Stimulated activated CD4-positive, alpha-beta T cell treated with anti-CD3 and anti-CD28 coated beads, Interleukin-2, amount 100 ng/mL, for 24 hours (primary cell): Measurements from ENCODE around the gene HSPBAP1.

Experiments used
- DNase-seq, 2 donors: peaks; one replicate each; pipeline ENCODE4 v3.0.0-alpha.2; 2020

HSPBAP1 gene, protein sequence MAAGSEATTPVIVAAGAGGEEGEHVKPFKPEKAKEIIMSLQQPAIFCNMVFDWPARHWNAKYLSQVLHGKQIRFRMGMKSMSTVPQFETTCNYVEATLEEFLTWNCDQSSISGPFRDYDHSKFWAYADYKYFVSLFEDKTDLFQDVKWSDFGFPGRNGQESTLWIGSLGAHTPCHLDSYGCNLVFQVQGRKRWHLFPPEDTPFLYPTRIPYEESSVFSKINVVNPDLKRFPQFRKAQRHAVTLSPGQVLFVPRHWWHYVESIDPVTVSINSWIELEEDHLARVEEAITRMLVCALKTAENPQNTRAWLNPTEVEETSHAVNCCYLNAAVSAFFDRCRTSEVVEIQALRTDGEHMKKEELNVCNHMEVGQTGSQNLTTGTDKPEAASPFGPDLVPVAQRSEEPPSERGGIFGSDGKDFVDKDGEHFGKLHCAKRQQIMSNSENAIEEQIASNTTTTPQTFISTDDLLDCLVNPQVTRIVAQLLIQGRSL

DNA sequence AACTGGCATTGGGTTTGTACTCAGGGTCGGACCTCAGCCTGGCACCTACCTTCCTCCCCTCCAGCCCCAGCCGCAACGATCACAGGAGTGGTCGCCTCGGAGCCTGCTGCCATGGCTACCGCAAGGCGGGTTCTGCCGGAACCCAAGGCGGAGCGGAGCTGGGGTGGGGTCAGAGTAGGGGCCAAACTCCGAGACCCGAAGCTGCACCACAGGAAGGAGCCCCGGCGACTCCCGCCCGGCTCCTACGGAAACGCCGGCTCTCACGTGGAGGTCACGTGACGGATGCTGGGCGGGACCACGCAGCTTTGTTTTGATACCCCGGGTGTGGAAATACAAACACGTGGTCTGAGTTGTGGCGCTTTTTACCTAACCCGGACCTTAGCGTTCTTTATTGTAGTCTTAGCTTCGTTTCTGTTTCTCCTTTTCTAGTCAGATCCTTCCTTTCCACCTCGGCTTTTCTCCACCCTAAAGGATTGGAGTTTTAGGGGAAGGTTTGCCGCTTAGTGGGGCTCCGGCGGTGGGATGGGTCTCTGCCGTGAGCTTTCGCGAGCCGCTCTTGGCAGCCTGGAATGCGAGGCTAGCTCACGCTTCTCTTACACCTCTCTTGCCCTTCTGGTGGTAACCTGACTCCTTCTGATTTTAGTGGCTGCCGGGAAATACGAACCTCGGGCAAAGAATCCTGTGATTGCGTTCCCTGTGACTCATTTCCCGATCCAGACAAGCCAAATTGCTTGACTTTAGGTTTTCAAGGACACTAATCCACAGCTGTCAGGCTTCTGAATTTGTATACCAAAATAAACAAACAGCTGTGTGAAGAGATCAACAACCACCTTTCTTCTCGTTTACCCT, at the start of gene HSPBAP1:
Gene HSPBAP1, minus strand, starts transcription at position 264 of the 849 bp plus-strand sequence. Its CDS starts 151 bp downstream, at position 113.
- DNase-seq, result peak; percentile 91 to 92

DNA sequence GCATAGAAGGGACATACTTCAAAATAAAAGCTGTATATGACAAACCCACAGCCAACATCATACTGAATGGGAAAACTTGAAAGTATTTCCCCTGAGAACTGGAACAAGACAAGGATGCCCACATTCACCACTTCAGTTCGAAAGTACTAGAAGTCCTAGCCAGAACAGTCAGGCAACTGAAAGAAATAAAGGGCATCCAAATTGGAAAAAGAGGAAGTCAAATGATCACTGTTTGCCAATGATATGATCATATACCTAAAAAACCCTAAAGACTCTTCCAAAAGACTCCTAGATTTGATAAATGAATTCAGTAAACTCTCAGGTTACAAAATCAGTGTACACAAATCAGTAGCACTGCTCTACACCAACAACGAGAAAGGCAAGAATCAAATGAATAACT, 42.0 kb upstream of the HSPBAP1 start:
- DNase-seq, result no peak

DNA sequence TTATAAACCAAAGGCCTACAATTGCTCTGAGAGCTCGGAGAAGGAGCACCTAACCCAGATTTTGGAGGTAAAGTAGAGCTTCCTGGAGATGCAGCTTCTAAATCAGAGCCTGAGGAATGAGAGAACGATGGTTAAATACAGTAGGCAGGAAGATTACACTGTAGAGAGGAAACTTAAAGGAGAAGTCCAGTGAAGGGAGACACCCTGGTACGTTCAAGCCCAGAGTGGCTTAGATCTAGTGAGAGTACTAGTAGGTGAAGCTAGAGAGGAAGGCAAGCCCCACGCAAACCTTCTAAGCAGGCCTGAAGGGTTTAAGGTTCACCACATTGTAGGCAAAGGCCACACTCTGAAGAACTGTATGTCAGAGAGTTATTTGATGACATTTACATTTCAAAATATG, 34.6 kb upstream of the HSPBAP1 start:
- DNase-seq, result no peak

DNA sequence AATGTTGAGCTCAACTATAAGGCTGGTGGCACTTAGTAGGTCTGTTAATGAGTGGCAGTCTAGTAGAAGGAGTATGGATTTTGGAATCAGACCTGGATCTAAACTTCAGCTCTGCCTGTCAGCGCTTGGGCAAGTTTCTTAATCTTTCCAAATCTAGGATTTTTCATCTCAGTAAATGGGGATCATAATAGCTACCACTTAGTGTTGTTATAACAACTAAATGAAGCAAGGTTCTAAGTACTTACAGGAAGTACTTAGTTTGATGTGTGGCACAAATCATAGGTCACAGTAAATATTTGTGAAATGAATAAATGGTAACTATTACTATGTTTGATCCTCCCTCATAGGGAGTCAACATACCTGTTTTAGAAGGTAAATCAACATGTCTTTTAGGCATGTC, 32.6 kb upstream of the HSPBAP1 start:
- DNase-seq, result no peak

DNA sequence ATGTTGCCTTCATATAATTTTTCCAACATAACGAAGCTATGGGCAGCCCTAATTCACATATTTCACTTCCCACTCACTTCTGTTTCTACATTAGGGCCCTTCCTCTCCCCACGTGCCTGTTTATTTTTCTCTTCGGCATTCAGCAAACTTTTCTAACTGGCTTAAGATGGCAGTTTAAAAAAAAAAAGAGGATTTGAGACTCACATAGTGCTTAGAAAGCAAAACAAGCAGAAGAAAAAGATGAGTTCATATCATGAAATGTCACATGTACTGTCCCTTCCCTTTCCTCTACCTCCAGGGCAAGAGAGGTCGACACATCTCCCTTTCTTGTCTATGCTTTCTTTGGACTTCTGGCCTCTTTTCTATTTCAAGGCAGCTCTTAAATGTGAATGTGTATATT, 31.8 kb upstream of the HSPBAP1 start:
- DNase-seq, result no peak

DNA sequence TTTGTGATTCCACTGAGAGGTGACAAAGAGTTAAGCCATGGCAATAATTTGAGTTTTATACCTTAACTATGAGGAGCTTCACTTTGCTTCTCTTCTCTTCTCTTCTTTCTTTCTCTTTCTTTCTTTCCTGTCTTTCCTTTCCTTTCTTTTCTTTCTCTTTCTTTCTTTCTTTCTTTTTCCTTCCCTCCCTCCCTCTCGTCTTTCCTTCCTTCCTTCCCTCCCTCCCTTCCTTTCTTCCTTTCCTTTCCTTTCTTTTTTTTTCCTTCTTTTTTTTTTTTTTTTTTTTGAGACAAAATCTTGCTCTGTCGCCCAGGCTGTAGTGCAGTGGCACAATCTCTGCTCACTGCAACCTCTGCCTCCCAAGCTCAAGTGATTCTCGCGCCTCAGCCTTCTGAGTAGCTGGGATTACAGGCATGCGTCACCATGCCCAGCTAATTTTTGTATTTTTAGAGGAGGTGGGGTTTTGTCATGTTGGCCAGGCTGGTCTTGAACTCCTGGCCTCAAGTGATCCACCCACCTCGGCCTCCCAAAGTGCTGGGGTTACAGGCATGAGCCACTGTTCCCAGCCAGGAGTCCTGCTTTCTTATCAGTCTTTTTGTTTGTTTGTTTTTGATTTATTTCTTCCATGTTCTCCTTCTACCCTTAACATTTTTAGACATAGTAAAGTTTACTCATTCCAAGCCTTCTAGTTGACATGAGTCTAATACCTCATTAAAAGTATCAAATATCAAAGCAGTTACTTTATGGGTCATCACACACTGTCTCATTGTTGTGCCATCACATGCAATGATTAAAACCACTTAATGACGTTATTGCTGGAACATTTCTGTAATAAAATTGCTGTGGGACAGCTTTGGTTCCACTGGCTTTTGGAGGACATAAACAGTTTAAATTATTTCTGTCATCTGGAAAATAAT, 31.1 kb upstream of the HSPBAP1 start:
- DNase-seq, result no peak

DNA sequence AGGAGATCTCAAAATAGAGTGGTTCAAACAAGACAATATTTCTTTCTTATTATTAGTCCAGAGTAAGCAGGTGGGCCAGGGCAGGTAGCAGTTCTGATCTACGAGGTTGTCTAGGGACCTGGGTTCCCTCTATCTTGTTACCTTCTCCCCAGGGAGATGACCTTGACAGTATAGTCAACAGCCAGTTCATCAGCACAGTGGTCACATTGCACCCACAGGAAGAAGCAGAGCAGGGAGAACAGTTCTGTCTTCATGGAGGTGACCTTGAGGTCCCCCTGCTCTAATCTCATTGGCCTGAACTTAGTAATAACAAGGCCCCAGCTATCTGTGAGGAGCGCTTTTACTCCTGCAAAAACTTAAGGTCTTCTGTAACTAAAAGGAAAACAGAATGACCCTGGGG, 23.0 kb upstream of the HSPBAP1 start:
- no peak for DNase-seq

DNA sequence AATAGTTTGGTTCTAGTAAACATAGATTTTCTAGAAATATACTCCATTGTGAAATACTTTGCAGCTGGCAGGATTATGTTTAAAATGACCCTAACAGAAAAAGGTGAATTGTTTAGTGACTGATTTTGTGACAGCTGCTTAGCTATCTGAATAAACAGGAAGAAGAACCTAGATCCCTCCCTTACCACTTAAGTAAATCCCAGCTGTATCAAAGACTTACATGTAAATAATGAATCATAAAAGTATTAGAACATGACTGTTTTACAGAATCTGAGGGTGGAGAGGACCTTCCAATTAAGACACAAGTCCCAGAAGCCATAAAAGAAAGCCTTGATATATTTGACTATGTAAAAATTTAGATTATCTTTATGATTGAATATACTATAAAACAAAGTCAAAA, 17.1 kb upstream of the HSPBAP1 start:
- no peak for DNase-seq

DNA sequence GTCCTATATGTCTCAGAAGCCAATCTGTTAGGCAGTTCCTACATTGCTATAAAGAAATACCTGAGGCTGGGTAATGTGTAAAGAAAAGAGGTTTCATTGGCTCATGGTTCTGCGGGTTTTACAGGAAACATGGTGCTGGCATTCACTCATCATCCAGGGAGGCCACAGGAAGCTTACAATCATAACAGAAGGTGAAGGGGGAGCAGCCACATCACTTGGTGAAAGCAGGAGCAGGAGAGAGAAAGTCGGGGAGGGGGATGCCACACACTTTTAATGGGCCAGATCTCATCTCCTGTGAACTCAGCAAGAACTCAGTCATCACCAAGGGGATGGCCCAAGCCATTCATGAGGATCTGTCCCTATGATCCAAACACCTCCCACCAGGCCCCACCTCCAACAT, 10.3 kb upstream of the HSPBAP1 start:
- no peak for DNase-seq

DNA sequence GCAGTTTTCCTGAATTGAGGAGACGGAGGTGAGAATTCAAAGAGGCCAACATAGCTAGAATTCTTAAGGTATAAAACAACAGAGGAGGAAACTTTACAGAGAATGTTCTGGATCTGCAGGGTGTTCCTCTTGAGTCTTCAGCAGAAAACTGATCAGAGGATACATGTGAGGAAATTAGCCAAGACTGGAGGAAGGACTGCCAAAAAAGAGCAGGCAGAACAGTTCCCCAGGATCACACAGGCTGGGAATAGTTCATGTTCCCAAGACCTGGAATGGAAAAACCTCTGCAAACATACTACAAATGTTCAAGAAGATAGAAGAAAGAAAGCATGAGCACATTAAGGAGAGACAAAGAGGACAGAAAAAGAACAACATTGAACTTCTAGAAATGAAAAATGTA, 8.7 kb upstream of the HSPBAP1 start:
- DNase-seq, result no peak

DNA sequence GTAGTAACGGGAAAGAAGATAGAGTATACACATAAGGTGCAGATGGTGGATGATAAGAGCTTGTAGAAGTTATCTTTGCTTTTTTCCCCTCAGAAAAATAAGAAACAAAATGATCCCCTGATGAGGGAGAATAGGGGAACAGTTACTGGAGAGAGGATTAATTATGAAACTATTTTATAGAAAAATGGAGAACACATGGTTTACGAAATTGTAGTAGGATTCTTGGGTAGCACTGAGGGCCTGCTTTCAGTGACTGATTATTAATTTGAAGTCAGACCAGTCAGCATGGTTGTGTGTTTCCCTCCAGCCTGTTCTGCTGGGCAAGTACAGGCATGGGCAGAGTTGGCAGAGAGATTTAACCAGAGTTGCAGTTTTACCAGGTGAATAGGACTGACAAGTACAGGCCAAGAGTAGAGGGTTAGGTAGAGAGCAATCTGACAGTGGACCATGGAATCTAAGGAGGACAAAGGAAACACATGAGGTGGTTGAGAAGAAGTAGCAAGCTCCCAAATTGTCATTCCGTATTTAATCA, 7.1 kb upstream of the HSPBAP1 start:
- no peak for DNase-seq

DNA sequence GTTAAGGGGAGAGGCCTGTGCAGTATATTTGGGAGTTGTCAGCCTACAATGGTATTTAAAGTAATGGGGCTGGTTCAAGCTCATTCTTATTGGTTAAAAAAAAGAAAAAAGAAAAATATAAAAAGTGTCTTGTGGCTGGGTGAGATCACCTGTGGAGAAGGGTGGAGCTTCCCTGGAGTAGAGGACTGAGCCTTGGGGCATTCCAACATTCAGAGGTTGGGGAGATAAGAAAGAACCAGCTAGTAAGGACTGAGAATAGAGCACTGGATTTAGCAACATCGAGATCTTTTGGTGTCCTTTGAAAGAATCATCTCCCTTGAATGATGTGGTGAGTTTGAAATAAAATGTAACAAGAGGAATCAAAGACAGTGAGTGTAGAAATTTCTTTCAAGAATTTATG, 6.4 kb upstream of the HSPBAP1 start:
- no peak for DNase-seq

DNA sequence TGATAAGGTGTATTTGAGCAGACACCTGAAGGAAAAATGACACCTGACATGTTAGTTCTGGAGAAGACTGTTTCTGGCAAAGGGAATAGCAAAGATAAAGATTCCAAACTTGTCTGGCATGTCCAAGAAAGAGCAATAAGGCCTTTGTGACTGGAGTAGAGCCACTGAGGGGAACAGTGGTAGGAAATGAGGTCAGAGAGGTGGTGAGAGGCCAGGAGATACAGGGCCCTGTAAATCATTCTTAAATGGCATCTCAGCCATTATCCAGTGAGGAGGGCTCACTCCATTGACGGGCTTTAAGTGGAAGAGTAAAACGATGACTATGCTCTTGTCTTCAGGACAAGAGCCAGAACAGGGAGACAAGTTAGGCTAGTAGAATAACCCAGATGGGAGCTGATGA, 5.7 kb upstream of the HSPBAP1 start:
- no peak for DNase-seq

DNA sequence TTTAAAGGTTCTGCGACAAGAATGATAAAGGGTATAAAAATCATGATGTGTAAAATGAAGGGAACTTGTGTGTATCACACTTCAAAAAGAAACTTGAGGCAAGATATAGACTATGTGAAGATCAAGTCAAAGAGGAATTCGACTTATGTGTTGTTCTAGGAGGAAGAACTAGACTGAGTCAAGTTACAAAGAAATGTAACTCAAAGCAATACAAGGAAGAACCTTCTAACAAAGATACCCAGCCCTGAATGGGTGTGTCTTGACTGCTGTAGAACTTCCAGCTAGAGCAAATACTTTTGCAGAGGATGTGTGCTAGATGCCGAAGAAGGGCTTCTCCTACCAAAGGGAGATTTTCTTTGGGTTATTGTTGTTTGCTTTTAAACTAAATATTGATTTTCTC, 3.7 kb upstream of the HSPBAP1 start:
- DNase-seq, result no peak

DNA sequence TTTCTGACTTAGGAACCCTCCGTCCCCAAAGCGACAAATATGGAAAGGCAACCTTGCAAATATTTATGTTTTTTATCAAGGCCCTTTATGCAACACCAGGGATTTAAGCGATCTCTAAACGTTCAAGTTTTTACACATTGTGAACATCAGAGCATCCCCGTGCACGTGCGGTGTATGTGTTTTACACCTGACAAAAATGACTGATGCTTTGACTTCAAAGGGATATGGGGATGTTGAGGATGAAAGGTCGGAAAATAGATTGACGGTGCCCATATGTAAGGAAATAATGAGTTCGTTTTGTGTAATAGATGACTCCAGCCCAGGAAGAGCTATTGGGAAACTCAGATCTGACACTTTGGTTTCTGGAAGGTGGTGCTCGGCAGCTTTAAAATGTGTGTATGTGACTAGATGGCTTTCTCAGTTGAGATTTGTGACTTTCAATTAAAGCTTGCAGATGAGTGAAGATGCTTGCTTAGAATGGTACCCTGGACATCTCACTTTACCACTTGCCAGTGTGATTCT, 2.1 kb upstream of the HSPBAP1 start:
- DNase-seq, result no peak

DNA sequence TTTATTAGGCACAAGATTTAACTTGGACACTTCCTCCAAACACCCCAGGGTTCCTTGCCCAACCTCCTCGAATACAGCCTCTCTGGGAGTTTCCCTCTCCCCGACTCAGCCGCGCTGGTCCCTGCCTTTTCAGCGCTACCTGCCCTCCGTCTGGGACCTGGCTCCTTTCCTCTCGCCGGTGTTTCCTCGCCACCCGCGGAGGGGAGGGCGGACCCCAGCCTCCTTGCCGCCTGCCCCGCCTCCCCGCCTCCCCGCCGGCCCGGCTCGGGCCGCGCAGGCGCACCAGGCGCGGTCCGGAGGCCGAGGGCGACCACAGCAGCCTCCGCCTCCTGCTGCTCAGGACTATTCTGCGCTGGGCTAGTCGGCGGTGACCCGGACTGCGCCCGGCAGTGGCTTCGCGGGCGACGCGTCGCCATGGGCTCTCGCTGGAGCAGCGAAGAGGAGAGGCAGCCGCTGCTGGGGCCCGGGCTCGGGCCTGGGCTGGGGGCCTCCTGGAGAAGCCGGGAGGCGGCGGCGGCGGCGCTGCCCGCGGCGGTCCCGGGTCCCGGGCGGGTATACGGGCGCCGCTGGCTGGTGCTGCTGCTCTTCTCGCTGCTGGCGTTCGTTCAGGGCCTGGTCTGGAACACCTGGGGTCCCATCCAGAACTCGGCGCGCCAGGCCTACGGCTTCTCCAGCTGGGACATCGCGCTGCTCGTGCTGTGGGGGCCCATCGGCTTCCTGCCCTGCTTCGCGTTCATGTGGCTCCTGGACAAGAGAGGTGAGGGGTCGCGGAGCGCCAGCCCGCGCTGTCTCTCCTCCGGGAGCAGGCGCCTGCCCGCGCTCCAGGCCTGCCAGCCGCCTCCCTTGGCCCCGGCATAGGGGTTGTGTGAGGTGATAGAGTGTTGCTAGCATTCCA, 1.4 kb upstream of the HSPBAP1 start, which contains the start of gene SLC49A4:
Gene SLC49A4, plus strand, starts transcription at position 291 of the 895 bp plus-strand sequence. Its CDS starts 124 bp downstream, at position 415.
- peak; percentile 70 to 76 for DNase-seq

DNA sequence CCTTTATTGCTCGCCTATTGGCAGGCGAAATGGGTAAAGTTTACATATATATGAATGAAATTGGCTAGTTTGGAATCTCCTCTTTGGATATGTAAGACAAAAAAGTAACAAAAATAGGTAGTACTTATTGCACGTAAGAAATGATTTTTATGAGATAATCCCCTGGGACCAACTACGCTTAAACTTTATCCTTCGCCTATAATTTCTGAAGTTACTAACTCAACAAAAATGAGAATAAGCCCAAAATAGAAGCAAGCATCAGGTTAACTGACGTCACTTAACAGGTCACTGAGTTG, 800 bp upstream of the HSPBAP1 start:
- DNase-seq, result no peak

DNA sequence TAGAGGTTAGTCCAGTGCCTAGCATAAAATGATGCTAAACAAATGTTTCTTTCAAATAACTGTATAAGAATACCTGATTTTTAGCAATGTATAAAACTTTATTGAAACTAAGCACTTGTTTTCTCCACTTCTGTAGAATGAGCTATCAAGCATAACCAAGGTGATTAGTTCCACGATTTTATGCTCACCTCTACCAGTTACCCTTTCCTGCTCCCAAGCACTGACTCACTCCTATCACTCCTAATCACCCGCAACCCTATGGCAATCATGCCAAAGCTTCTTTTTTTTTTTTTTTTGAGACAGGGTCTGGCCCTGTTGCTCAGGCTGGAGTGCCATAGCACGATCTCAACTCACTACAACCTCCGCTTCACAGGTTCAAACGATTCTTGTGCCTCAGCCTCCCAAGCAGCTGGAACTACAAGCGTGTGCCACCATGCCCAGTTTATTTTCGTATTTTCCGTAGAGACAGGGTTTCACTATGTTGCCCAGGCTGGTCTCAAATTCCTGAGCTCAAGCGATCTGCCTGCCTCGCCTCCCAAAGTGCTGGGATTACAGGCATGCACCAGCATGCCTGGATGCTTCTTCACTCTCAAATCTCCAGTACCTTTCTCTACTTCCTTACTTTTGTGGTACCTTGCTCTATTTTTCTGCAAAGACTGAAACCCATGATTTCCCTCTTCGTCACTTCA, 3.9 kb downstream of the HSPBAP1 start:
- no peak for DNase-seq

DNA sequence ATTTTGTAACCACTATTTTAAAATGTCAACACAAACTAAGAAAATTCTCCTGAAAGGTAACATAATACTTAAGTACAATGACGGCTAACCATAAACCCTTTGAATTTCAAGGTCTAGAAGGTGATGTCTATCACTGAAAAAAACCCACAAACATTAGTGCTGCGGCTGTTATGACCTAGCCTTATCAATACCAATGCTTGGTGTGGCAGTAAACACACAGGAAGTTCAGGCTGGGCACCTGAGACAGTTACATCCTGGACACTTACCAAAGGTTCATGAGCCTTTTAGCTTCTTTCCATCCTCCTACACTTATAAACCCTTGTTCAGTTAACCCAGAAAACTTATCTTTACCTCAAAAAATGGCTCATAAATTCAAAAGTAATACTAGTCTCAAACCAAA, 5.8 kb downstream of the HSPBAP1 start:
- no peak for DNase-seq

DNA sequence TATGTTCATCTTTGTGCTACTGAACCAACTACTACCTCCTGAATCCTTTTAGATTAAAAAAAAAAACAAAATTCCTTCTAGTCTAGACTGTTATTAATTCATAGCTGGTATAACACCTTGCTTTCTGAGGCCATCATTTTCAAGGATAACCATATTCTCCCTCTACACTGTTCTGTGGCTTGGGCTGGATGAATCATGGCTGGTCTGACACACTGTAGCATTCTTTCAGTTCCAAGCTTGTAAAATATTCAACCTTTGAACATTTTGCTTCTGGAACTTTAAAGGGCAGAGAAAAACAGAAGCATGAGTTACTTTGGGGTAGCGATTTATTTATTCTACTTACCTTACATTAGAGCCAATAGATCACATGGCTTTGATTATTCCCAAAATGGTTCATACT, 7.6 kb downstream of the HSPBAP1 start:
- no peak for DNase-seq

DNA sequence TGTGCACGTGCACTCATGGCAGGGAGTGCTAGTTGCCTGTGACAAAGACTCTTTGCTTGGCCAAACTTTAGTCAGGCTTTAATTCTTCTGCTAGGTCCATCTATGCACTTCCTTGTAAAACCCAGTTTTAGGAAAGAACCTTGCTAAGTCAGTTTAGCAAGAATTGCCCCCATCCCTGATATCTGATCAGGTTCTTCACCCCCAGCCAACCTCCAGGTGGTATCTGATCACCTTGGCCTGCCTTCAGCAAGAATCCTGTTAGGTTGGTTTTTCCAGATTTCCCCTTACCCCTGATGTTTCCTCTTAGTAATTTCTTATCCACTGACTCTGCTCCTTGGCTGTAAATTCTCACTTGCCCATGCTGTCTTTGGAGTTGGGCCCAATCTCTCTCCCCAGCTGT, 8.4 kb downstream of the HSPBAP1 start:
- no peak for DNase-seq
